ENCODE results near the gene GRID1.

GRCh38 chr10:86370006-86370585 lies 3.5 kb upstream of the GRID1 start:
- TF ChIP-seq, protein P1, sequence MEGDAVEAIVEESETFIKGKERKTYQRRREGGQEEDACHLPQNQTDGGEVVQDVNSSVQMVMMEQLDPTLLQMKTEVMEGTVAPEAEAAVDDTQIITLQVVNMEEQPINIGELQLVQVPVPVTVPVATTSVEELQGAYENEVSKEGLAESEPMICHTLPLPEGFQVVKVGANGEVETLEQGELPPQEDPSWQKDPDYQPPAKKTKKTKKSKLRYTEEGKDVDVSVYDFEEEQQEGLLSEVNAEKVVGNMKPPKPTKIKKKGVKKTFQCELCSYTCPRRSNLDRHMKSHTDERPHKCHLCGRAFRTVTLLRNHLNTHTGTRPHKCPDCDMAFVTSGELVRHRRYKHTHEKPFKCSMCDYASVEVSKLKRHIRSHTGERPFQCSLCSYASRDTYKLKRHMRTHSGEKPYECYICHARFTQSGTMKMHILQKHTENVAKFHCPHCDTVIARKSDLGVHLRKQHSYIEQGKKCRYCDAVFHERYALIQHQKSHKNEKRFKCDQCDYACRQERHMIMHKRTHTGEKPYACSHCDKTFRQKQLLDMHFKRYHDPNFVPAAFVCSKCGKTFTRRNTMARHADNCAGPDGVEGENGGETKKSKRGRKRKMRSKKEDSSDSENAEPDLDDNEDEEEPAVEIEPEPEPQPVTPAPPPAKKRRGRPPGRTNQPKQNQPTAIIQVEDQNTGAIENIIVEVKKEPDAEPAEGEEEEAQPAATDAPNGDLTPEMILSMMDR (IDR thresholded peaks at IDR 0.05): no peak
- no peak for TF ChIP-seq POLR2AphosphoS5 (IDR thresholded peaks at IDR 0.05; ENCODE audit: insufficient read depth in 1 of 2, low read depth in 1 of 2)
- TF ChIP-seq POLR2A (IDR thresholded peaks at IDR 0.05): no peak
